SK-N-SH (cell line): Measurements from ENCODE around the gene TRUB2. TPM values are rescaled to one million over a fixed set of nuclear protein-coding genes. Genes with fewer than 3 reads are reported as not detected.

Experiments
- CTCF ChIA-PET: fragments of 300-600, 350-600 bp; formaldehyde crosslinking; extraction: SDS; loops from one replicate; lab custom pipeline; 2021; lab: Yijun Ruan, JAX
- POLR2A ChIA-PET: fragments of 350-600 bp; sonication (Branson Sonifier 250); formaldehyde crosslinking; extraction: SDS; loops from one replicate; lab custom pipeline; 2020; ENCODE audit warnings: antibody characterized with exemption, inconsistent platforms; lab: Yijun Ruan, JAX
- DNase-seq: peaks from one replicate; pipeline ENCODE4 v3.0.0; 2012
- H2AFZ ChIP-seq: fragments of 200-600 bp; sonication (generic); 2 replicates; pipeline ENCODE4 v1.8.1; 2016; ENCODE audit warnings: antibody characterized with exemption, mild to moderate bottlenecking, low read depth
- H3F3A ChIP-seq: fragments of 200-600 bp; sonication (generic); replicated peaks from 2 replicates; pipeline ENCODE3; 2016; ENCODE audit warnings: antibody characterized with exemption, mild to moderate bottlenecking; ENCODE audit not compliant: insufficient read depth
- H3K27ac ChIP-seq, 2 experiments: fragments of 200-500 bp in 1 of 2; fragments of 200-600 bp in 1 of 2; sonication (Bioruptor generic) in 1 of 2; sonication (generic), shearing (Covaris generic) in 1 of 2; 2 replicates each; pipeline versions ENCODE4 v1.5.1 to v1.6.1; 2014 to 2016; ENCODE audit warnings: low read depth in 2 of 2, inconsistent platforms in 1 of 2, low read length in 1 of 2, mild to moderate bottlenecking in 1 of 2, mixed read lengths in 1 of 2
- H3K27me3 ChIP-seq: fragments of 200-600 bp; sonication (generic), shearing (Covaris generic); 2 replicates; pipeline ENCODE4 v1.6.1; 2016; ENCODE audit warnings: mixed run types; ENCODE audit not compliant: insufficient read depth
- H3K36me3 ChIP-seq, 2 experiments: fragments of 200-500 bp in 1 of 2; fragments of 200-600 bp in 1 of 2; sonication (Bioruptor generic) in 1 of 2; sonication (generic) in 1 of 2; replicated peaks in 1 of 2; 2 replicates each; pipeline versions ENCODE3 to v1.5.1; 2014 to 2016; ENCODE audit warnings: low read length in 1 of 2, mild to moderate bottlenecking in 1 of 2; ENCODE audit not compliant: insufficient read depth in 2 of 2, control insufficient read depth in 1 of 2
- H3K4me1 ChIP-seq, 2 experiments: fragments of 200-500 bp in 1 of 2; fragments of 200-600 bp in 1 of 2; sonication (Bioruptor generic) in 1 of 2; sonication (generic), shearing (Covaris generic) in 1 of 2; 2 replicates each; pipeline versions ENCODE4 v1.5.1 to v1.6.1; 2014 to 2016; ENCODE audit warnings: low read depth in 1 of 2, low read length in 1 of 2, mixed run types in 1 of 2; ENCODE audit not compliant: insufficient read depth in 2 of 2, control insufficient read depth in 1 of 2
- H3K4me2 ChIP-seq: fragments of 200-600 bp; sonication (generic), shearing (Covaris generic); 2 replicates; pipeline ENCODE4 v1.6.1; 2017; ENCODE audit warnings: mixed run types
- H3K4me3 ChIP-seq, 2 experiments: fragments of 200-500 bp in 1 of 2; fragments of 200-600 bp in 1 of 2; sonication (Bioruptor generic) in 1 of 2; sonication (generic), shearing (Covaris generic) in 1 of 2; 2 replicates each; pipeline versions ENCODE4 v1.5.1 to v1.8.1; 2014 to 2016; ENCODE audit warnings: low read depth in 2 of 2, inconsistent platforms in 1 of 2, low read length in 1 of 2, mild to moderate bottlenecking in 1 of 2, mixed read lengths in 1 of 2, moderate library complexity in 1 of 2
- H3K79me2 ChIP-seq: fragments of 200-600 bp; sonication (generic); 2 replicates; pipeline ENCODE4 v1.8.1; 2017; ENCODE audit warnings: mild to moderate bottlenecking; ENCODE audit not compliant: insufficient read depth
- H3K9ac ChIP-seq: fragments of 200-600 bp; sonication (generic); 2 replicates; pipeline ENCODE4 v1.6.1; 2017; ENCODE audit warnings: mixed run types
- H3K9me2 ChIP-seq: fragments of 200-600 bp; sonication (generic); 2 replicates; pipeline ENCODE4 v1.6.1; 2017; ENCODE audit warnings: mixed run types
- H3K9me3 ChIP-seq: fragments of 200-600 bp; sonication (generic); 2 replicates; pipeline ENCODE4 v1.6.1; 2017; ENCODE audit warnings: mixed run types, mild to moderate bottlenecking, moderate library complexity
- H4K20me1 ChIP-seq: fragments of 200-600 bp; sonication (generic); 2 replicates; pipeline ENCODE4 v1.6.1; 2017; ENCODE audit warnings: mild to moderate bottlenecking, mixed run types; ENCODE audit not compliant: insufficient read depth
- CHD2 ChIP-seq: fragments of 150-350 bp; IDR thresholded peaks from 2 replicates; pipeline ENCODE4 v1.6.1; 2018; ENCODE audit warnings: low read length; ENCODE audit not compliant: partially characterized antibody
- ELF1 ChIP-seq: IDR thresholded peaks from 2 replicates; pipeline ENCODE4 v1.4.0; 2012
- FOSL2 ChIP-seq: IDR thresholded peaks from 2 replicates; pipeline ENCODE4 v1.4.0; 2012; ENCODE audit warnings: low read depth, mild to moderate bottlenecking, moderate library complexity, borderline replicate concordance
- FOXJ3 ChIP-seq: sonication (generic); formaldehyde crosslinking; IDR thresholded peaks from 2 replicates; pipeline ENCODE4 v1.5.1; 2020; ENCODE audit warnings: mild to moderate bottlenecking, missing genetic modification reagents
- MEF2A ChIP-seq: IDR thresholded peaks from 2 replicates; pipeline ENCODE4 v1.4.0; 2012; ENCODE audit warnings: low read depth, borderline replicate concordance
- NRF1 ChIP-seq: IDR thresholded peaks from 2 replicates; pipeline ENCODE4 v1.6.1; 2012; ENCODE audit warnings: low read depth, mild to moderate bottlenecking, low read length
- RCOR1 ChIP-seq: fragments of 150-350 bp; IDR thresholded peaks from 2 replicates; pipeline ENCODE4 v1.6.1; 2017; ENCODE audit warnings: antibody characterized with exemption, low read length
- RFX5 ChIP-seq: IDR thresholded peaks from 2 replicates; pipeline ENCODE4 v1.6.1; 2012; ENCODE audit warnings: mild to moderate bottlenecking, improper control_type of control experiment, low read length
- RXRA ChIP-seq: IDR thresholded peaks from 2 replicates; pipeline ENCODE4 v1.4.0; 2012; ENCODE audit warnings: low read depth, mild to moderate bottlenecking, borderline replicate concordance
- SIN3A ChIP-seq: IDR thresholded peaks from 2 replicates; pipeline ENCODE4 v1.6.1; 2012; ENCODE audit warnings: low read depth, mild to moderate bottlenecking, low read length, moderate library complexity, borderline replicate concordance
- SMC3 ChIP-seq: IDR thresholded peaks from 2 replicates; pipeline ENCODE4 v1.6.1; 2012; ENCODE audit warnings: low read depth, low read length, improper control_type of control experiment
- TAF1 ChIP-seq: IDR thresholded peaks from 2 replicates; pipeline ENCODE4 v1.6.1; 2012; ENCODE audit warnings: low read depth, mild to moderate bottlenecking, low read length, moderate library complexity, borderline replicate concordance
- WGBS: methylation state at CpG from one replicate; pipeline ENCODE4 v1.1.6; 2017; ENCODE audit warnings: low lambda C conversion rate; 5-methylcytosine and 5-hydroxymethylcytosine counted together
- polyA plus RNA-seq, 3 experiments: library from polyadenylated mRNA; depleted of rRNA; stranded (reverse); fragments of >200 nt; gene quantifications; 2 replicates each; pipeline ENCODE4 v1.2.3, GENCODE V29; 2012
- TF ChIP-seq, protein P1 (sequence below): IDR thresholded peaks from 2 replicates; pipeline ENCODE4 v1.4.0; 2012; ENCODE audit warnings: low read depth, borderline replicate concordance
- TF ChIP-seq, protein P2 (sequence below): IDR thresholded peaks from 2 replicates; pipeline ENCODE4 v1.6.1; 2012; ENCODE audit warnings: mild to moderate bottlenecking, low read depth, low read length, moderate library complexity
- TF ChIP-seq, protein P3 (sequence below): IDR thresholded peaks from 2 replicates; pipeline ENCODE4; 2012
- TF ChIP-seq, protein P4 (sequence below): fragments of 200-600 bp; sonication (generic); IDR thresholded peaks from 2 replicates; pipeline ENCODE4 v1.6.1; 2017; ENCODE audit warnings: antibody characterized with exemption, mild to moderate bottlenecking, moderate library complexity

The TRUB2 gene
- polyA plus RNA-seq, 1 of the 3 experiments (the other 2 are of a cell fraction), result 18.8 TPM

DNA sequence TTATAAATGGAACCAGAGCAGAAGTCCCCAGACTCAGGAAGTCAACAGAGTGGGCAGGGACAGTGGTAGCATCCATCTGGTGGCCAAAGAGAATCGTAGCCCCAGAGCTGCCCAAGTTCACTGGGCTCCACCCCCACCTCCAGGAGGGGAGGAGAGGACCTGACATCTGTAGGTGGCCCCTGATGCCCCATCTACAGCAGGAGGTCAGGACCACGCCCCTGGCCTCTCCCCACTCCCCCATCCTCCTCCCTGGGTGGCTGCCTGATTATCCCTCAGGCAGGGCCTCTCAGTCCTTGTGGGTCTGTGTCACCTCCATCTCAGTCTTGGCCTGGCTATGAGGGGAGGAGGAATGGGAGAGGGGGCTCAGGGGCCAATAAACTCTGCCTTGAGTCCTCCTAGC lies 38.6 kb upstream of the TRUB2 start:
- peaks cover 12% of the 10 kb centered on the region for H3F3A ChIP-seq
- TF ChIP-seq CHD2 (no peak), FOSL2 (no peak), TAF1 (no peak), SIN3A (no peak), NRF1 (no peak), RCOR1 (no peak), RFX5 (no peak), ELF1 (no peak), FOXJ3 (no peak), SMC3 (no peak), RXRA (no peak), MEF2A (no peak)
- TF ChIP-seq, protein P1, sequence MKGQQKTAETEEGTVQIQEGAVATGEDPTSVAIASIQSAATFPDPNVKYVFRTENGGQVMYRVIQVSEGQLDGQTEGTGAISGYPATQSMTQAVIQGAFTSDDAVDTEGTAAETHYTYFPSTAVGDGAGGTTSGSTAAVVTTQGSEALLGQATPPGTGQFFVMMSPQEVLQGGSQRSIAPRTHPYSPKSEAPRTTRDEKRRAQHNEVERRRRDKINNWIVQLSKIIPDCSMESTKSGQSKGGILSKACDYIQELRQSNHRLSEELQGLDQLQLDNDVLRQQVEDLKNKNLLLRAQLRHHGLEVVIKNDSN, result no peak
- TF ChIP-seq, protein P2, sequence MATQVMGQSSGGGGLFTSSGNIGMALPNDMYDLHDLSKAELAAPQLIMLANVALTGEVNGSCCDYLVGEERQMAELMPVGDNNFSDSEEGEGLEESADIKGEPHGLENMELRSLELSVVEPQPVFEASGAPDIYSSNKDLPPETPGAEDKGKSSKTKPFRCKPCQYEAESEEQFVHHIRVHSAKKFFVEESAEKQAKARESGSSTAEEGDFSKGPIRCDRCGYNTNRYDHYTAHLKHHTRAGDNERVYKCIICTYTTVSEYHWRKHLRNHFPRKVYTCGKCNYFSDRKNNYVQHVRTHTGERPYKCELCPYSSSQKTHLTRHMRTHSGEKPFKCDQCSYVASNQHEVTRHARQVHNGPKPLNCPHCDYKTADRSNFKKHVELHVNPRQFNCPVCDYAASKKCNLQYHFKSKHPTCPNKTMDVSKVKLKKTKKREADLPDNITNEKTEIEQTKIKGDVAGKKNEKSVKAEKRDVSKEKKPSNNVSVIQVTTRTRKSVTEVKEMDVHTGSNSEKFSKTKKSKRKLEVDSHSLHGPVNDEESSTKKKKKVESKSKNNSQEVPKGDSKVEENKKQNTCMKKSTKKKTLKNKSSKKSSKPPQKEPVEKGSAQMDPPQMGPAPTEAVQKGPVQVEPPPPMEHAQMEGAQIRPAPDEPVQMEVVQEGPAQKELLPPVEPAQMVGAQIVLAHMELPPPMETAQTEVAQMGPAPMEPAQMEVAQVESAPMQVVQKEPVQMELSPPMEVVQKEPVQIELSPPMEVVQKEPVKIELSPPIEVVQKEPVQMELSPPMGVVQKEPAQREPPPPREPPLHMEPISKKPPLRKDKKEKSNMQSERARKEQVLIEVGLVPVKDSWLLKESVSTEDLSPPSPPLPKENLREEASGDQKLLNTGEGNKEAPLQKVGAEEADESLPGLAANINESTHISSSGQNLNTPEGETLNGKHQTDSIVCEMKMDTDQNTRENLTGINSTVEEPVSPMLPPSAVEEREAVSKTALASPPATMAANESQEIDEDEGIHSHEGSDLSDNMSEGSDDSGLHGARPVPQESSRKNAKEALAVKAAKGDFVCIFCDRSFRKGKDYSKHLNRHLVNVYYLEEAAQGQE, result no peak
- TF ChIP-seq, protein P3, sequence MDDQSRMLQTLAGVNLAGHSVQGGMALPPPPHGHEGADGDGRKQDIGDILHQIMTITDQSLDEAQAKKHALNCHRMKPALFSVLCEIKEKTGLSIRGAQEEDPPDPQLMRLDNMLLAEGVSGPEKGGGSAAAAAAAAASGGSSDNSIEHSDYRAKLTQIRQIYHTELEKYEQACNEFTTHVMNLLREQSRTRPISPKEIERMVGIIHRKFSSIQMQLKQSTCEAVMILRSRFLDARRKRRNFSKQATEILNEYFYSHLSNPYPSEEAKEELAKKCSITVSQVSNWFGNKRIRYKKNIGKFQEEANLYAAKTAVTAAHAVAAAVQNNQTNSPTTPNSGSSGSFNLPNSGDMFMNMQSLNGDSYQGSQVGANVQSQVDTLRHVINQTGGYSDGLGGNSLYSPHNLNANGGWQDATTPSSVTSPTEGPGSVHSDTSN, result no peak
- TF ChIP-seq, protein P4, sequence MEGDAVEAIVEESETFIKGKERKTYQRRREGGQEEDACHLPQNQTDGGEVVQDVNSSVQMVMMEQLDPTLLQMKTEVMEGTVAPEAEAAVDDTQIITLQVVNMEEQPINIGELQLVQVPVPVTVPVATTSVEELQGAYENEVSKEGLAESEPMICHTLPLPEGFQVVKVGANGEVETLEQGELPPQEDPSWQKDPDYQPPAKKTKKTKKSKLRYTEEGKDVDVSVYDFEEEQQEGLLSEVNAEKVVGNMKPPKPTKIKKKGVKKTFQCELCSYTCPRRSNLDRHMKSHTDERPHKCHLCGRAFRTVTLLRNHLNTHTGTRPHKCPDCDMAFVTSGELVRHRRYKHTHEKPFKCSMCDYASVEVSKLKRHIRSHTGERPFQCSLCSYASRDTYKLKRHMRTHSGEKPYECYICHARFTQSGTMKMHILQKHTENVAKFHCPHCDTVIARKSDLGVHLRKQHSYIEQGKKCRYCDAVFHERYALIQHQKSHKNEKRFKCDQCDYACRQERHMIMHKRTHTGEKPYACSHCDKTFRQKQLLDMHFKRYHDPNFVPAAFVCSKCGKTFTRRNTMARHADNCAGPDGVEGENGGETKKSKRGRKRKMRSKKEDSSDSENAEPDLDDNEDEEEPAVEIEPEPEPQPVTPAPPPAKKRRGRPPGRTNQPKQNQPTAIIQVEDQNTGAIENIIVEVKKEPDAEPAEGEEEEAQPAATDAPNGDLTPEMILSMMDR, result no peak
- no peaks in the 10 kb centered on the region for H4K20me1 ChIP-seq
- no peak overlapping the region for H3K4me3 ChIP-seq
- no peaks in the 10 kb centered on the region for H3K9me2 ChIP-seq
- peaks cover 0 to 3% of the 10 kb centered on the region in 2 experiments for H3K36me3 ChIP-seq
- CTCF ChIA-PET, result interaction anchor here (1.2 to 4.0 kb wide), 9 partner anchors 11 to 78 kb away, joined by 3 to 113 read pairs (median 10); partner anchors contain the start of genes CERCAM and URM1
- no peak for DNase-seq
- H3K27ac ChIP-seq, result no peak overlapping the region
- H3K9me3 ChIP-seq, result no peaks in the 10 kb centered on the region
- no peaks in the 10 kb centered on the region for H3K79me2 ChIP-seq
- no peak overlapping the region for H2AFZ ChIP-seq
- no peaks in the 10 kb centered on the region for H3K27me3 ChIP-seq
- POLR2A ChIA-PET, result interaction anchor here (2.7 kb wide), 1 partner anchor 10 kb away, joined by 11 read pairs; the partner anchor contains the start of gene URM1
- no peak overlapping the region for H3K9ac ChIP-seq
- H3K4me1 ChIP-seq, result peaks cover 7 to 8% of the 10 kb centered on the region in 2 experiments; a peak in 2 of 4 replicates
- WGBS, result 71% methylated on average over 1 of the region's 2 CpGs
- no peak overlapping the region for H3K4me2 ChIP-seq
